K562 (cell line): ENCODE data around the gene MAP2K7. TPM values are rescaled to one million over a fixed set of nuclear protein-coding genes. Genes with fewer than 3 reads are reported as not detected.

Experiments
- CBFA2T2 ChIP-seq: fragments of 450-650 bp; conservative IDR thresholded peaks from 2 replicates; pipeline ENCODE4 v1.6.1; 2017; ENCODE audit warnings: mild to moderate bottlenecking
- DACH1 ChIP-seq: fragments of 450-650 bp; IDR thresholded peaks from 2 replicates; pipeline ENCODE4 v1.6.1; 2018; ENCODE audit not compliant: partially characterized antibody
- KDM5B ChIP-seq: fragments of 200-600 bp; sonication (generic); IDR thresholded peaks from 2 replicates; pipeline ENCODE4 v1.6.1; 2012; ENCODE audit warnings: low read depth, mild to moderate bottlenecking, moderate library complexity, low read length, control low read depth, inconsistent platforms; ENCODE audit not compliant: insufficient replicate concordance
- MAFG ChIP-seq: fragments of 450-650 bp; conservative IDR thresholded peaks from 2 replicates; pipeline ENCODE4 v1.6.1; 2016; ENCODE audit warnings: missing genetic modification characterization, missing compliant biosample characterization
- MAZ ChIP-seq, 2 experiments: fragments of 450-650 bp in 1 of 2; sonication (generic) in 1 of 2; formaldehyde crosslinking; IDR thresholded peaks in 1 of 2; conservative IDR thresholded peaks in 1 of 2; 2 replicates each; pipeline versions ENCODE4 v1.4.0 to v1.5.0; 2020; ENCODE audit warnings: mild to moderate bottlenecking in 1 of 2, missing genetic modification reagents in 1 of 2
- PBX2 ChIP-seq, 2 experiments: IDR thresholded peaks in 1 of 2; conservative IDR thresholded peaks in 1 of 2; 2 replicates each; pipeline ENCODE4 v1.6.1; 2016; ENCODE audit warnings: low read depth in 2 of 2, mild to moderate bottlenecking in 1 of 2, missing compliant biosample characterization in 1 of 2, missing genetic modification characterization in 1 of 2, moderate library complexity in 1 of 2
- SAFB ChIP-seq: fragments of 200-400 bp; formaldehyde crosslinking; IDR thresholded peaks from 2 replicates; pipeline ENCODE4 v1.6.1; 2017; ENCODE audit warnings: low read depth, low read length, borderline replicate concordance
- SIN3A ChIP-seq, 2 experiments: fragments of 150-350 bp in 1 of 2; IDR thresholded peaks; 2 replicates each; pipeline ENCODE4 v1.6.1; 2011 to 2016; ENCODE audit warnings: borderline replicate concordance in 2 of 2, low read depth in 2 of 2, low read length in 2 of 2, mild to moderate bottlenecking in 2 of 2, moderate library complexity in 2 of 2; ENCODE audit not compliant: control insufficient read depth in 1 of 2
- SLC30A9 ChIP-seq: fragments of 250-450 bp; sonication (Bioruptor Pico); IDR thresholded peaks from 2 replicates; pipeline ENCODE4 v1.8.0; 2022; ENCODE audit warnings: mild to moderate bottlenecking, moderate library complexity
- TCF15 ChIP-seq: fragments of 250-450 bp; sonication (Bioruptor Pico); IDR thresholded peaks from 2 replicates; pipeline ENCODE4 v1.8.0; 2022; ENCODE audit warnings: moderate library complexity, mild to moderate bottlenecking, inconsistent platforms
- TFAM ChIP-seq: fragments of 250-450 bp; sonication (Bioruptor Pico); conservative IDR thresholded peaks from 2 replicates; pipeline ENCODE4 v1.5.0; 2021; ENCODE audit warnings: mild to moderate bottlenecking, moderate library complexity
- ZNF124 ChIP-seq: sonication (generic); formaldehyde crosslinking; IDR thresholded peaks from 2 replicates; pipeline ENCODE4 v1.8.1; 2022; ENCODE audit warnings: missing genetic modification reagents
- ZNF224 ChIP-seq: sonication (generic); formaldehyde crosslinking; IDR thresholded peaks from 2 replicates; pipeline ENCODE4 v1.8.0; 2022; ENCODE audit warnings: mild to moderate bottlenecking, missing genetic modification reagents
- ZNF347 ChIP-seq: fragments of 450-650 bp; formaldehyde crosslinking; IDR thresholded peaks from 2 replicates; pipeline ENCODE4 v1.4.0; 2020; ENCODE audit warnings: low read depth, mild to moderate bottlenecking, moderate library complexity
- ZNF76 ChIP-seq: fragments of 250-450 bp; sonication (Bioruptor Pico); IDR thresholded peaks from 2 replicates; pipeline ENCODE4 v1.4.0; 2020; ENCODE audit warnings: mild to moderate bottlenecking, moderate library complexity, borderline replicate concordance
- polyA plus RNA-seq, 8 experiments: library from polyadenylated mRNA; depleted of rRNA in 4 of 8; stranded (reverse) in 5 of 8; unstranded in 3 of 8; fragments of >200 nt; fragmentation: Nextera tagmentation in 2 of 8; fragmentation: Illumina TruSeq in 1 of 8; extraction: Ambion mirVana in 2 of 8; extraction: Trizol in 1 of 8; gene quantifications; 2 replicates each; pipeline versions ENCODE4 v1.2.1 to v1.2.3, GENCODE V29; 2011 to 2014; ENCODE audit warnings: inconsistent platforms in 1 of 8, missing spikeins in 1 of 8
- total RNA-seq, 7 experiments: library from RNA; depleted of rRNA in 6 of 7; stranded (reverse); fragments of >200 nt in 6 of 7; fragmentation: Illumina TruSeq in 2 of 7; extraction: Trizol in 2 of 7; gene quantifications; 2 replicates each; pipeline versions ENCODE4 v1.2.1 to v1.2.3, GENCODE V29; 2011 to 2021; ENCODE audit warnings: low replicate concordance in 1 of 7
- TF ChIP-seq, protein P1 (sequence below): fragments of 450-650 bp; IDR thresholded peaks from 2 replicates; pipeline ENCODE4 v1.6.1; 2016; ENCODE audit warnings: low read depth, mild to moderate bottlenecking, moderate library complexity
- TF ChIP-seq, protein P2 (sequence below): sonication (generic); IDR thresholded peaks from 2 replicates; pipeline ENCODE4 v1.6.1; 2016
- TF ChIP-seq, protein P3 (sequence below): fragments of 250-450 bp; sonication (Bioruptor Pico); IDR thresholded peaks from 2 replicates; pipeline ENCODE4 v1.8.0; 2022; ENCODE audit warnings: inconsistent platforms
- TF ChIP-seq, protein P4 (sequence below): fragments of 450-650 bp; formaldehyde crosslinking; IDR thresholded peaks from 2 replicates; pipeline ENCODE4 v1.4.0; 2020; ENCODE audit warnings: mild to moderate bottlenecking, moderate library complexity

MAP2K7 gene
- total and polyA plus RNA-seq, 9 of the 15 experiments (the other 6 are each of a cell fraction or from before 2014, with no cell fraction given) = 0.51 to 45.8 (median 14.1) TPM

GRCh38 chr19:7925171-7925851 is 21.6 kb downstream of the MAP2K7 start (continued):
- TF ChIP-seq SAFB (0 out of 2 replicates have a peak, but pooled peaks have one; percentile 45), PBX2 (CRISPR knock-in tag; IDR thresholded peaks at IDR 0.05; ENCODE audit: low read depth) (no peak), PBX2 (tag; conservative IDR thresholded peaks at IDR 0.05; ENCODE audit: low read depth) (no peak), MAFG (tag) (no peak), ZNF124 (CRISPR knock-in tag) (no peak), DACH1 (no peak), ZNF76 (CRISPR knock-in tag) (no peak), CBFA2T2 (no peak), TCF15 (no peak), SLC30A9 (CRISPR knock-in tag) (no peak), TFAM (CRISPR knock-in tag) (no peak), KDM5B (peak; percentile 66), ZNF224 (CRISPR knock-in tag) (no peak), SIN3A (IDR thresholded peaks at IDR 0.05; ENCODE audit: borderline replicate concordance in 2 of 2, control insufficient read depth in 1 of 2, low read depth in 2 of 2, low read length in 2 of 2) (no peak), MAZ (CRISPR knock-in tag; conservative IDR thresholded peaks at IDR 0.05 in 1 of 2, IDR thresholded peaks at IDR 0.05 in 1 of 2) (peak; percentile 66 to 87), ZNF347 (CRISPR knock-in tag) (no peak)
- TF ChIP-seq, protein P1, sequence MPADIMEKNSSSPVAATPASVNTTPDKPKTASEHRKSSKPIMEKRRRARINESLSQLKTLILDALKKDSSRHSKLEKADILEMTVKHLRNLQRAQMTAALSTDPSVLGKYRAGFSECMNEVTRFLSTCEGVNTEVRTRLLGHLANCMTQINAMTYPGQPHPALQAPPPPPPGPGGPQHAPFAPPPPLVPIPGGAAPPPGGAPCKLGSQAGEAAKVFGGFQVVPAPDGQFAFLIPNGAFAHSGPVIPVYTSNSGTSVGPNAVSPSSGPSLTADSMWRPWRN = no peak
- TF ChIP-seq, protein P2, sequence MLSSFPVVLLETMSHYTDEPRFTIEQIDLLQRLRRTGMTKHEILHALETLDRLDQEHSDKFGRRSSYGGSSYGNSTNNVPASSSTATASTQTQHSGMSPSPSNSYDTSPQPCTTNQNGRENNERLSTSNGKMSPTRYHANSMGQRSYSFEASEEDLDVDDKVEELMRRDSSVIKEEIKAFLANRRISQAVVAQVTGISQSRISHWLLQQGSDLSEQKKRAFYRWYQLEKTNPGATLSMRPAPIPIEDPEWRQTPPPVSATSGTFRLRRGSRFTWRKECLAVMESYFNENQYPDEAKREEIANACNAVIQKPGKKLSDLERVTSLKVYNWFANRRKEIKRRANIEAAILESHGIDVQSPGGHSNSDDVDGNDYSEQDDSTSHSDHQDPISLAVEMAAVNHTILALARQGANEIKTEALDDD = no peak
- TF ChIP-seq, protein P3, sequence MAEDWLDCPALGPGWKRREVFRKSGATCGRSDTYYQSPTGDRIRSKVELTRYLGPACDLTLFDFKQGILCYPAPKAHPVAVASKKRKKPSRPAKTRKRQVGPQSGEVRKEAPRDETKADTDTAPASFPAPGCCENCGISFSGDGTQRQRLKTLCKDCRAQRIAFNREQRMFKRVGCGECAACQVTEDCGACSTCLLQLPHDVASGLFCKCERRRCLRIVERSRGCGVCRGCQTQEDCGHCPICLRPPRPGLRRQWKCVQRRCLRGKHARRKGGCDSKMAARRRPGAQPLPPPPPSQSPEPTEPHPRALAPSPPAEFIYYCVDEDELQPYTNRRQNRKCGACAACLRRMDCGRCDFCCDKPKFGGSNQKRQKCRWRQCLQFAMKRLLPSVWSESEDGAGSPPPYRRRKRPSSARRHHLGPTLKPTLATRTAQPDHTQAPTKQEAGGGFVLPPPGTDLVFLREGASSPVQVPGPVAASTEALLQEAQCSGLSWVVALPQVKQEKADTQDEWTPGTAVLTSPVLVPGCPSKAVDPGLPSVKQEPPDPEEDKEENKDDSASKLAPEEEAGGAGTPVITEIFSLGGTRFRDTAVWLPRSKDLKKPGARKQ (CRISPR knock-in tag) = no peak
- TF ChIP-seq, protein P4, sequence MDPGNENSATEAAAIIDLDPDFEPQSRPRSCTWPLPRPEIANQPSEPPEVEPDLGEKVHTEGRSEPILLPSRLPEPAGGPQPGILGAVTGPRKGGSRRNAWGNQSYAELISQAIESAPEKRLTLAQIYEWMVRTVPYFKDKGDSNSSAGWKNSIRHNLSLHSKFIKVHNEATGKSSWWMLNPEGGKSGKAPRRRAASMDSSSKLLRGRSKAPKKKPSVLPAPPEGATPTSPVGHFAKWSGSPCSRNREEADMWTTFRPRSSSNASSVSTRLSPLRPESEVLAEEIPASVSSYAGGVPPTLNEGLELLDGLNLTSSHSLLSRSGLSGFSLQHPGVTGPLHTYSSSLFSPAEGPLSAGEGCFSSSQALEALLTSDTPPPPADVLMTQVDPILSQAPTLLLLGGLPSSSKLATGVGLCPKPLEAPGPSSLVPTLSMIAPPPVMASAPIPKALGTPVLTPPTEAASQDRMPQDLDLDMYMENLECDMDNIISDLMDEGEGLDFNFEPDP (CRISPR knock-in tag) = no peak
